DOHH2 (cell line): Measurements from ENCODE around the gene ESRRA.
A peak's percentile ranks its signal among the peaks of the same experiment; 100 is the strongest.
"Not testable (repeated sequence)": the region's sequence is repeated elsewhere in the genome, so short reads cannot be mapped to it uniquely, and the experiment has no call there.

Experiments used
- H3F3A ChIP-seq: fragments of 200-600 bp; sonication (generic), shearing (Covaris generic); 2 replicates; pipeline ENCODE4 v1.6.0; 2016; ENCODE audit warnings: antibody characterized with exemption, mild to moderate bottlenecking; ENCODE audit not compliant: control insufficient read depth, insufficient read depth
- H3K27ac ChIP-seq: fragments of 200-600 bp; sonication (generic); 2 replicates; pipeline ENCODE4 v1.5.1; 2014; ENCODE audit warnings: low read depth, mild to moderate bottlenecking, low read length, moderate library complexity
- H3K27me3 ChIP-seq: fragments of 200-600 bp; sonication (generic); 2 replicates; pipeline ENCODE4 v1.6.1; 2014; ENCODE audit warnings: mild to moderate bottlenecking, low read length, mixed read lengths; ENCODE audit not compliant: control insufficient read depth
- H3K36me3 ChIP-seq: fragments of 200-600 bp; sonication (generic); 2 replicates; pipeline ENCODE4 v1.6.1; 2014; ENCODE audit warnings: mild to moderate bottlenecking, low read length, moderate library complexity, mixed read lengths; ENCODE audit not compliant: control insufficient read depth
- H3K4me1 ChIP-seq: fragments of 200-600 bp; sonication (generic); 2 replicates; pipeline ENCODE4 v1.6.1; 2014; ENCODE audit warnings: mild to moderate bottlenecking, low read length, mixed read lengths; ENCODE audit not compliant: control insufficient read depth
- H3K4me2 ChIP-seq: fragments of 200-600 bp; sonication (generic); 2 replicates; pipeline ENCODE4 v1.6.0; 2014; ENCODE audit warnings: mild to moderate bottlenecking, low read length, moderate library complexity
- H3K4me3 ChIP-seq: fragments of 200-600 bp; sonication (generic); 2 replicates; pipeline ENCODE4 v1.5.1; 2014; ENCODE audit warnings: mild to moderate bottlenecking, low read length, mixed read lengths
- H3K79me2 ChIP-seq: fragments of 200-600 bp; sonication (generic); 2 replicates; pipeline ENCODE4 v1.6.1; 2014; ENCODE audit warnings: mild to moderate bottlenecking, low read length, mixed read lengths; ENCODE audit not compliant: control insufficient read depth
- H3K9me2 ChIP-seq: fragments of 200-600 bp; sonication (generic); replicated peaks from 2 replicates; pipeline ENCODE4 v1.6.1; 2014; ENCODE audit warnings: mild to moderate bottlenecking, low read length, mixed read lengths; ENCODE audit not compliant: control insufficient read depth
- H3K9me3 ChIP-seq: fragments of 200-600 bp; sonication (generic); 2 replicates; pipeline ENCODE4 v1.6.1; 2014; ENCODE audit warnings: antibody characterized with exemption, low read length, mixed read lengths; ENCODE audit not compliant: control insufficient read depth, insufficient read depth
- H4K20me1 ChIP-seq: fragments of 200-600 bp; sonication (generic); 2 replicates; pipeline ENCODE4 v1.6.0; 2014; ENCODE audit warnings: low read depth, mild to moderate bottlenecking, antibody characterized with exemption, low read length, moderate library complexity; ENCODE audit not compliant: control insufficient read depth, insufficient read depth
- CTCF ChIP-seq: fragments of 200-600 bp; sonication (generic); IDR thresholded peaks from one replicate; pipeline ENCODE4 v1.5.1; 2014; ENCODE audit warnings: antibody characterized with exemption, mild to moderate bottlenecking, low read depth, low read length; ENCODE audit not compliant: poor library complexity, severe bottlenecking
- EZH2phosphoT487 ChIP-seq: fragments of 200-600 bp; sonication (generic); IDR thresholded peaks from 2 replicates; pipeline ENCODE4 v1.6.1; 2017; ENCODE audit warnings: borderline replicate concordance, mild to moderate bottlenecking, antibody characterized with exemption, low read length, moderate library complexity, mixed read lengths

The ESRRA gene

GRCh38 chr11:64313491-64314145 is 8.3 kb downstream of the ESRRA start:
- Histone ChIP-seq H3K4me2 (no peak overlapping the region), H3K4me3 (no peak overlapping the region), H3K4me1 (peaks cover 21% of the 10 kb centered on the region), H3K27me3 (no peaks in the 10 kb centered on the region), H3K79me2 (peaks cover 63% of the 10 kb centered on the region), H3F3A (peaks cover 19% of the 10 kb centered on the region), H3K9me2 (no peaks in the 10 kb centered on the region), H4K20me1 (no peaks in the 10 kb centered on the region), H3K27ac (no peak overlapping the region), H3K9me3 (no peaks in the 10 kb centered on the region), H3K36me3 (peaks cover 59% of the 10 kb centered on the region)
- TF ChIP-seq CTCF (no peak), EZH2phosphoT487 (no peak)

GRCh38 chr11:64314146-64314804 is 9.0 kb downstream of the ESRRA start:
- Histone ChIP-seq H3K9me3 (no peaks in the 10 kb centered on the region), H3K4me1 (peaks cover 26% of the 10 kb centered on the region), H3K4me2 (no peak overlapping the region), H3K36me3 (peaks cover 60% of the 10 kb centered on the region), H4K20me1 (no peaks in the 10 kb centered on the region), H3K27ac (no peak overlapping the region), H3K4me3 (no peak overlapping the region), H3K79me2 (peaks cover 64% of the 10 kb centered on the region), H3K27me3 (no peaks in the 10 kb centered on the region), H3F3A (peaks cover 19% of the 10 kb centered on the region), H3K9me2 (no peaks in the 10 kb centered on the region)
- no peak for TF ChIP-seq EZH2phosphoT487
- no peak for TF ChIP-seq CTCF

DNA sequence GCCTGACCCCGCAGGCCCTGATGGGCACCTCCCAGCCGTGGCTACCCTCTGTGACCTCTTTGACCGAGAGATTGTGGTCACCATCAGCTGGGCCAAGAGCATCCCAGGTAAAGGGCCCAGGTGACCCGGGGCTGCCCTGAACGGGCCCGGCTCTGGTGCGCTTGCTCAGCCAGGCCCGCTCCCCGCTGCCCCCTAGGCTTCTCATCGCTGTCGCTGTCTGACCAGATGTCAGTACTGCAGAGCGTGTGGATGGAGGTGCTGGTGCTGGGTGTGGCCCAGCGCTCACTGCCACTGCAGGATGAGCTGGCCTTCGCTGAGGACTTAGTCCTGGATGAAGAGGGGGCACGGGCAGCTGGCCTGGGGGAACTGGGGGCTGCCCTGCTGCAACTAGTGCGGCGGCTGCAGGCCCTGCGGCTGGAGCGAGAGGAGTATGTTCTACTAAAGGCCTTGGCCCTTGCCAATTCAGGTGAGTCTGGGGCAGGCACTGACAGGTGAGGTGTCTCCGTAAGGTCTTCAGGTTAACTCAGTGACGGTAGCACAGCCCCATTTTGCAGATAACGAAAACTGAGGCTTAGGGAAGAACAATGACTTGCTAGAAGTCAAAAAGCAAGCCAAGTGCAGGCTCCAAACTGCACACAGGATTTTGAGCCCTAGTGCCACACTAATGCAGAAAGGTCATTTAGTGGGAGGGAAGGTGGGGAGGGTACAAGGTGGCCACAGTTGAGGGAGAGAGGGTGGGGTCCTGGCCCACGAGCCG is 9.7 kb downstream of the ESRRA start:
- Histone ChIP-seq H3K4me3 (no peak overlapping the region), H3K27me3 (no peaks in the 10 kb centered on the region), H3K9me2 (no peaks in the 10 kb centered on the region), H3K4me2 (peak overlapping the region; percentile 79; the same call in 1 of the 2 replicates), H4K20me1 (no peaks in the 10 kb centered on the region), H3F3A (peaks cover 19% of the 10 kb centered on the region), H3K36me3 (peaks cover 57% of the 10 kb centered on the region), H3K27ac (no peak overlapping the region), H3K9me3 (no peaks in the 10 kb centered on the region), H3K79me2 (peaks cover 61% of the 10 kb centered on the region), H3K4me1 (peaks cover 28% of the 10 kb centered on the region)
- TF ChIP-seq CTCF = peak; percentile 36
- no peak for TF ChIP-seq EZH2phosphoT487

DNA sequence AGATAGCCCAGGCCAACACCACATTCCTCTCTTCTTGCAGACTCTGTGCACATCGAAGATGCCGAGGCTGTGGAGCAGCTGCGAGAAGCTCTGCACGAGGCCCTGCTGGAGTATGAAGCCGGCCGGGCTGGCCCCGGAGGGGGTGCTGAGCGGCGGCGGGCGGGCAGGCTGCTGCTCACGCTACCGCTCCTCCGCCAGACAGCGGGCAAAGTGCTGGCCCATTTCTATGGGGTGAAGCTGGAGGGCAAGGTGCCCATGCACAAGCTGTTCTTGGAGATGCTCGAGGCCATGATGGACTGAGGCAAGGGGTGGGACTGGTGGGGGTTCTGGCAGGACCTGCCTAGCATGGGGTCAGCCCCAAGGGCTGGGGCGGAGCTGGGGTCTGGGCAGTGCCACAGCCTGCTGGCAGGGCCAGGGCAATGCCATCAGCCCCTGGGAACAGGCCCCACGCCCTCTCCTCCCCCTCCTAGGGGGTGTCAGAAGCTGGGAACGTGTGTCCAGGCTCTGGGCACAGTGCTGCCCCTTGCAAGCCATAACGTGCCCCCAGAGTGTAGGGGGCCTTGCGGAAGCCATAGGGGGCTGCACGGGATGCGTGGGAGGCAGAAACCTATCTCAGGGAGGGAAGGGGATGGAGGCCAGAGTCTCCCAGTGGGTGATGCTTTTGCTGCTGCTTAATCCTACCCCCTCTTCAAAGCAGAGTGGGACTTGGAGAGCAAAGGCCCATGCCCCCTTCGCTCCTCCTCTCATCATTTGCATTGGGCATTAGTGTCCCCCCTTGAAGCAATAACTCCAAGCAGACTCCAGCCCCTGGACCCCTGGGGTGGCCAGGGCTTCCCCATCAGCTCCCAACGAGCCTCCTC is 10.6 kb downstream of the ESRRA start:
- not testable (repeated sequence) for H3K9me2 ChIP-seq, H4K20me1 ChIP-seq, H3K9me3 ChIP-seq, H3K27me3 ChIP-seq
- Histone ChIP-seq H3F3A (peaks cover 19% of the 10 kb centered on the region), H3K79me2 (peaks cover 54% of the 10 kb centered on the region), H3K36me3 (peaks cover 60% of the 10 kb centered on the region), H3K4me3 (peak overlapping the region; percentile 91), H3K4me2 (peak overlapping the region; percentile 79), H3K27ac (peak overlapping the region; percentile 93), H3K4me1 (peaks cover 28% of the 10 kb centered on the region)
